HFFc6 (cell line): Measurements from ENCODE around the gene KRTAP9-4. TPM values are rescaled to one million over a fixed set of nuclear protein-coding genes. Genes with fewer than 3 reads are reported as not detected.
"Not testable (repeated sequence)": the region's sequence is repeated elsewhere in the genome, so short reads cannot be mapped to it uniquely, and the experiment has no call there.

Source experiments
- DNase-seq: peaks from one replicate; pipeline ENCODE4 v3.0.0-alpha.2; 2018
- H3K27ac Mint-ChIP-seq: 2 replicates; pipeline ENCODE4 v1.8.0; 2020; ENCODE audit warnings: mild to moderate bottlenecking, mixed read lengths
- H3K27me3 Mint-ChIP-seq: 2 replicates; pipeline ENCODE4 v1.8.0; 2021; ENCODE audit warnings: mild to moderate bottlenecking, moderate library complexity, mixed read lengths; ENCODE audit not compliant: insufficient read depth
- H3K36me3 Mint-ChIP-seq: 2 replicates; pipeline ENCODE4 v1.8.0; 2021; ENCODE audit warnings: low read depth, mixed read lengths
- H3K4me1 Mint-ChIP-seq: 2 replicates; pipeline ENCODE4 v1.8.0; 2020; ENCODE audit warnings: low read depth, mixed read lengths
- H3K4me3 Mint-ChIP-seq: 2 replicates; pipeline ENCODE4 v1.8.0; 2020; ENCODE audit warnings: mild to moderate bottlenecking, moderate library complexity, mixed read lengths
- H3K9me3 Mint-ChIP-seq: 2 replicates; pipeline ENCODE4 v1.8.0; 2020; ENCODE audit warnings: mild to moderate bottlenecking, mixed read lengths
- CTCF ChIP-seq: fragments of 200-600 bp; sonication (generic); IDR thresholded peaks from 2 replicates; pipeline ENCODE4 v1.5.0; 2021; ENCODE audit warnings: antibody characterized with exemption, mild to moderate bottlenecking
- total RNA-seq, 6 experiments: library from RNA; stranded (reverse); fragmentation: NEBNext Ultra II Directional; extraction: Animal tissue kit (Norgen Biotek cat#: 25700); gene quantifications; 2 replicates in 1 of 6; 3 replicates in 5 of 6; pipeline ENCODE4 v1.2.3, GENCODE V29; 2021

The KRTAP9-4 gene
- total RNA-seq, 6 experiments from 2014 or later: not detected

GRCh38 chr17:41264599-41264998 lies 15.1 kb downstream of the KRTAP9-4 start:
- Mint-ChIP-seq H3K4me3 (no peak overlapping the region), H3K27me3 (peaks cover 8% of the 10 kb centered on the region), H3K36me3 (no peaks in the 10 kb centered on the region), H3K9me3 (no peaks in the 10 kb centered on the region), H3K4me1 (peaks cover 12% of the 10 kb centered on the region), H3K27ac (no peak overlapping the region)
- DNase-seq: no peak
- TF ChIP-seq CTCF: no peak

GRCh38 chr17:41265078-41265477 lies 15.6 kb downstream of the KRTAP9-4 start, which contains the start of gene KRTAP9-6:
Gene KRTAP9-6, plus strand, starts transcription at chr17:41265378. Its CDS starts 0 bp downstream, at chr17:41265378.
- DNase-seq: no peak
- H3K27me3 Mint-ChIP-seq: peaks cover 8% of the 10 kb centered on the region
- H3K27ac Mint-ChIP-seq: no peak within 1 kb of the TSS
- H3K4me1 Mint-ChIP-seq: peaks cover 10% of the 10 kb centered on the region
- H3K36me3 Mint-ChIP-seq: no peaks in the 10 kb centered on the region
- no peak within 1 kb of the TSS for H3K4me3 Mint-ChIP-seq
- no peaks in the 10 kb centered on the region for H3K9me3 Mint-ChIP-seq
- TF ChIP-seq CTCF: no peak

DNA sequence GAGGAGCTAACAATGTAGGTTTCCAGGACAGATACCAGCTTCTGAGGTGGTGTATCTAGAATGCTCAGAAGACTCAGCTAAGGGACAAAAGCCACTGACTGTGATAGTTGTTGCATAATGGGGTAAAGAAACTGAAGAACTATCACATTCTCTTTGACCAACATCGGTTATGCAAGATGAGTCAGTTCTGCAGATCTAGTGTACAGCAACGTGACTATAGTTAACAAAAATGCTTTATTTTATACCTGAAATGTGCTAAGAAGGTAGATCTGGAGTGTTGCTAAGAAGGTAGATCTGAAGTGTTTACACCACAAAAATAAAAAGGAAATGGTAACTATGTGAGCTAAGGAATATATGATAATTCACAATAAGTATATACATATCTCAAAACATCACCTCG lies 18.2 kb downstream of the KRTAP9-4 start:
- no peaks in the 10 kb centered on the region for H3K36me3 Mint-ChIP-seq
- peaks cover 11% of the 10 kb centered on the region for H3K27me3 Mint-ChIP-seq
- no peaks in the 10 kb centered on the region for H3K9me3 Mint-ChIP-seq
- no peak for DNase-seq
- no peak overlapping the region for H3K4me3 Mint-ChIP-seq
- TF ChIP-seq CTCF: no peak
- H3K27ac Mint-ChIP-seq: no peak overlapping the region
- H3K4me1 Mint-ChIP-seq: peaks cover 10% of the 10 kb centered on the region; the same call in 1 of the 2 replicates

GRCh38 chr17:41271323-41271722 lies 21.8 kb downstream of the KRTAP9-4 start:
- H3K4me1 Mint-ChIP-seq, H3K27ac Mint-ChIP-seq, H3K4me3 Mint-ChIP-seq, H3K9me3 Mint-ChIP-seq, H3K36me3 Mint-ChIP-seq, DNase-seq: not testable (repeated sequence)
- H3K27me3 Mint-ChIP-seq: peaks cover 10% of the 10 kb centered on the region

DNA sequence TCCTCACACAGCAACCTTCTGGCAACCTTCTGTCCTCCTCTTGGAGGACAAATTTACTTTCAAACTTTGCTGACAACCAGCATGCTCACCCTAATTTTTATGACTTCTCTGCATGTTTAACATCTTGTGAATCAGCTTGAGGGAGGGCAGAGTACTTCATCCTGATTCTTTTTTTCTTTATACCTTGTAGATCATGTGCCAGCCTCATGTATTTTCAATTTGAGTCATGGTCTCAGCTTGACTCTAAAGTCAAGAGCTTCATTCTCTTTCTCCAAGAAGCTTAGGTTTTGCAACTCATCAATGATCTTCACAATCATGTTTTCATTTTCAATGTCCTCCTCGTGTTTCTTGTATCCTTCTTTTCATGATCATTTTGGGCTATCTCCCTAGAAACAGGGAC lies 22.4 kb downstream of the KRTAP9-4 start:
- no peak for DNase-seq
- no peak overlapping the region for H3K4me3 Mint-ChIP-seq
- 0 out of 2 replicates have a peak, but pooled peaks cover 5% of the 10 kb centered on the region for H3K4me1 Mint-ChIP-seq
- no peak overlapping the region for H3K27ac Mint-ChIP-seq
- no peak for TF ChIP-seq CTCF
- no peaks in the 10 kb centered on the region for H3K36me3 Mint-ChIP-seq
- peaks cover 11% of the 10 kb centered on the region for H3K27me3 Mint-ChIP-seq
- H3K9me3 Mint-ChIP-seq: no peaks in the 10 kb centered on the region

- not testable (repeated sequence) for H3K27ac Mint-ChIP-seq, H3K9me3 Mint-ChIP-seq, H3K4me3 Mint-ChIP-seq, H3K36me3 Mint-ChIP-seq, DNase-seq
- Mint-ChIP-seq H3K27me3 (peaks cover 11% of the 10 kb centered on the region), H3K4me1 (peaks cover 16% of the 10 kb centered on the region; the same call in 1 of the 2 replicates)
These were observed 26.2 kb downstream of the KRTAP9-4 start, which contains the start of gene KRTAP9-7 for GRCh38 chr17:41275648-41276190. Gene KRTAP9-7, plus strand, starts transcription at chr17:41275698. Its CDS starts 0 bp downstream, at chr17:41275698.
